Epithelial cell of esophagus (primary cell): ENCODE results near the gene RUNX1.

Experiments used
- DNase-seq: peaks from one replicate; pipeline ENCODE4 v3.0.0; 2010; ENCODE audit warnings: low read depth
- H3K4me3 ChIP-seq: 2 replicates; pipeline ENCODE4 v1.5.1; 2011; ENCODE audit warnings: mild to moderate bottlenecking, low read length, control low read depth
- TF ChIP-seq, protein P1 (sequence below): IDR thresholded peaks from 2 replicates; pipeline ENCODE4 v1.5.1; 2011; ENCODE audit warnings: low read depth, mild to moderate bottlenecking, low read length, control low read depth, inconsistent platforms; ENCODE audit not compliant: insufficient read depth; ENCODE audit errors: missing control alignments

RUNX1 gene

DNA sequence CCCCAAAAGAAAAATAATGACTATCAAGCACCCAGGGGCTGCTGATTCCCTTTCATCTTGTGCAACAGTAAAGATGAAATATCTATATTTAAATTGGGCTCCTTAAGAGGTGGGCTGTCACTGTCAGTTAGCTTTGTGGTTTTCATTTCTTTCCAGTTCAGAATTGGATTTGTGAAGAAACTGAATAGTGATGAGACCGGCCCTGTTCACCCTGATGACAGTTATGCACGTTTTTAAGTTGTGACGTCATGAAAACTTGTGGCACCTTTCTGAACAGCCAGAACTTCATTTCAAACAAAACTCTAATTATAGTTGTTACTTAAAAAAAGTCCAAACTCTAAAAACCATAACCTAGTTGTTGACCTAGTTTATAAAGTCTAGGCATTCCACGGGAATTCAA is 125.9 kb downstream of the RUNX1 start:
- TF ChIP-seq, protein P1, sequence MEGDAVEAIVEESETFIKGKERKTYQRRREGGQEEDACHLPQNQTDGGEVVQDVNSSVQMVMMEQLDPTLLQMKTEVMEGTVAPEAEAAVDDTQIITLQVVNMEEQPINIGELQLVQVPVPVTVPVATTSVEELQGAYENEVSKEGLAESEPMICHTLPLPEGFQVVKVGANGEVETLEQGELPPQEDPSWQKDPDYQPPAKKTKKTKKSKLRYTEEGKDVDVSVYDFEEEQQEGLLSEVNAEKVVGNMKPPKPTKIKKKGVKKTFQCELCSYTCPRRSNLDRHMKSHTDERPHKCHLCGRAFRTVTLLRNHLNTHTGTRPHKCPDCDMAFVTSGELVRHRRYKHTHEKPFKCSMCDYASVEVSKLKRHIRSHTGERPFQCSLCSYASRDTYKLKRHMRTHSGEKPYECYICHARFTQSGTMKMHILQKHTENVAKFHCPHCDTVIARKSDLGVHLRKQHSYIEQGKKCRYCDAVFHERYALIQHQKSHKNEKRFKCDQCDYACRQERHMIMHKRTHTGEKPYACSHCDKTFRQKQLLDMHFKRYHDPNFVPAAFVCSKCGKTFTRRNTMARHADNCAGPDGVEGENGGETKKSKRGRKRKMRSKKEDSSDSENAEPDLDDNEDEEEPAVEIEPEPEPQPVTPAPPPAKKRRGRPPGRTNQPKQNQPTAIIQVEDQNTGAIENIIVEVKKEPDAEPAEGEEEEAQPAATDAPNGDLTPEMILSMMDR: no peak
- no peak overlapping the region for H3K4me3 ChIP-seq
- no peak for DNase-seq

DNA sequence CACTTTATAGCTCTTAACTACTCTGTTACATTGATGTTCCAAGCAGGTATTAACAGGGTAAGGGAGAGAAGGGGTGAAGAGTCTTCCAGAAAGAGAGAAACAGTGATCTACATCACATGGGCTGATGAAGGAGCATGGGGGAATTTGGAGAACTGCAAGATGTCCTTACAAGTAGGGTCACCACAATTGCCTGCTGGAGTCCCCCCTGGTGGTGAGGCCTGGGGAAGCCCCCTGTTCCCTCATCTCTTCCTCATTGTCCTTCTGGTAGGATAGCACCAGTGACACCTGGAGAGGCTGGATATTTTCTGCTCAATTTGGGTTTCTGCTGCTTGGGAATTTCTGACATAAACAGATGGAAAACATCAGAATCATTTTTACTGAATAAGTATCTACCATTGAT is 126.6 kb downstream of the RUNX1 start:
- TF ChIP-seq, protein P1: no peak
- no peak for DNase-seq
- no peak overlapping the region for H3K4me3 ChIP-seq

DNA sequence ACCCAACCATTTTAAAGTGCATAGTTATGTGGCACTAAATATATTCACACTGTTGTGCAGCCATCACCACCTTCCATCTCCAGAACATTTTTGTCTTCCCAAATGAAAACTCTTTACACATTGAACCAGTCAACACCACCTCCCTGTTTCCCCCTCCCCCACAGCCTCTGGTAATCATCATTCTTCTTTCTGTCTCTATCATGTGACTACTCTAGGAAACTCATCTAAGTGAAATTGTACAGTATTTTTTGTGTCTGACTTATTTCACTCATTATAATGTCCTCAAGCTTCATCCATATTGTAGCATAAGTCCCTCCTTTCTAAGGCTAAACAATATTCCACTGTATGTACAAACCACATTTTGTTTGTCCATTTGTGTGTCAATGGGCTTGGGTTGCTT is 128.0 kb downstream of the RUNX1 start:
- TF ChIP-seq, protein P1: no peak
- no peak for DNase-seq
- no peak overlapping the region for H3K4me3 ChIP-seq

DNA sequence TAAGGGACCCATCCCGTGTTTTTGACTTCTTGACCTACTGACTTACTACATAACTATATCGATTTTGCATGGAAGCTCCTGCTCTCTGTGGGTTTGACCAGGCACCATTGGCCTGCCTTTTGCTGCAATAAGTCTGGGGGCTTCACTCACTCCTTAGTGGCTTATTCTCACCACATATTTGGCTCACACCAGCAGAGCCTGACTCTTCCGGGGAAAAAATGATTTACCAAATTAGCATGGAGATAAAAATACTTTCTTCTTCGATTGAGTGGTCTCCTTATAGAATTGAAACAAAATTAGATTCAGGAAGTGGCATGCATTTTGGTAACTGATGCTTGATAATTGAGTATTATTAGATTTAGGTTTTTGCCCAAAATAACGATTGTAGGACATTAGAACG is 129.7 kb downstream of the RUNX1 start:
- DNase-seq: no peak
- H3K4me3 ChIP-seq: no peak overlapping the region
- TF ChIP-seq, protein P1: no peak

DNA sequence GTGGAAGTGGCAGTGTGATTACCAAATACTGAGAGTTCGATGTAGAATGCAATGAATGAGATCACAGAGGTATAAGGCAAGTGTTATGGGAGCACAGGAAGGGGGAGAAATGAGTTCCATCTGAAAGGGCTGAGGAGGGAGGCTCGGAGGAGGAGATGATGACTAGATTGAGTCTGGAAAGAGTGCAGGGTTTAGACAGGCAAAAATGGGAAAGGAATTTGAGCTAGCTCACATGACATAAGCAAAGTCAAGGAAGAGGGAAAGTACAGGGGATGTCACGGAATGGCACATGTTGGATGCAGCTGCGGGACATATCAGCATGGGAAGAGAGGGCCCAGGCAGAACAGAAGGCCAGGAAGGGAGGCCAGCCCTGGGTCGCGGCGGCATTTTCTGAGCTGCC is 132.7 kb downstream of the RUNX1 start:
- TF ChIP-seq, protein P1: no peak
- DNase-seq: no peak
- H3K4me3 ChIP-seq: no peak overlapping the region

DNA sequence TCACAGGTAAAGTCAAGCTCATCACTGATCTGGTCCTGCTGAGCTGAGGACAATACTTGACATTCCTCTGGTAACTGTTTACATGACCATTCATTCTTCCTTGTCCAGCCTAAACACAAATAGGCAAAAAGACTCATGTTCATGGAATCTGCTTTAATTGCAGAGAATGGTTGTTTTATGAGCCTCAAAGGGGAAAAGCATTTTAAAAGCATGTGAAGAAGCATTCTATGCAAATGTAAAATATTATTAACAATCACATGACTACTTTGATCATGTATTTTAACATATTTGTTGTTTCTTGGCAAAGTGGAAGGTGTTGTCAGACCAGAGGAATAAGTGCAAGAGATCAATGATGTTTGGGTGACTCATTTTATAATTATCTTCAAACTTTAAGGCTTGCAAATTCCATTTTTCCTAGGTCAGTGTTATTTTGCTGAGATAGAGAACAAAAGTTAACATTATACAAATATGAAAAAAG is 133.7 kb downstream of the RUNX1 start:
- DNase-seq: peak; percentile 19
- no peak overlapping the region for H3K4me3 ChIP-seq
- TF ChIP-seq, protein P1: no peak

DNA sequence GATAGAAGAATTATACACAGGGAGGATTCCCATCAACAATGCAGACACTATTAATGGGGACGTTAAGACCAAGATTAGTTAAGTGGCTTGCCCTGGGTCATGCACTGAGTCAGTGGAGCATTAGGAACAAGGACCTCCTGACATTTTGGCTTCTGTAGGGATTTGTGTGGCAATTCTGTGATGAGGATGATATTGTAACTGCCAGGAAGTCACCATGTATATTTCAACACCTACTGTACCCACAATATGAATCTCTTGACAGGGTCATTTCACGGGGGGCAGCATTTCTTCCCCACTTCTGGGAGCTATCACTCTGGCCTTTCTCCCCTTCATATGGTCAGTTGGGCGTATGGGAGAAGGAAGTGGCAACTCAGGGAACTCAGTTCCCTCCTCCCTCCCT is 134.9 kb downstream of the RUNX1 start:
- H3K4me3 ChIP-seq: no peak overlapping the region
- no peak for DNase-seq
- TF ChIP-seq, protein P1: no peak
